ENCODE measurements around the gene ABCC2. TPM values are rescaled to one million over a fixed set of nuclear protein-coding genes. Genes with fewer than 3 reads are reported as not detected.

ABCC2 gene
- total RNA-seq, 1 donor from 2014 or later: 0.87 TPM

DNA sequence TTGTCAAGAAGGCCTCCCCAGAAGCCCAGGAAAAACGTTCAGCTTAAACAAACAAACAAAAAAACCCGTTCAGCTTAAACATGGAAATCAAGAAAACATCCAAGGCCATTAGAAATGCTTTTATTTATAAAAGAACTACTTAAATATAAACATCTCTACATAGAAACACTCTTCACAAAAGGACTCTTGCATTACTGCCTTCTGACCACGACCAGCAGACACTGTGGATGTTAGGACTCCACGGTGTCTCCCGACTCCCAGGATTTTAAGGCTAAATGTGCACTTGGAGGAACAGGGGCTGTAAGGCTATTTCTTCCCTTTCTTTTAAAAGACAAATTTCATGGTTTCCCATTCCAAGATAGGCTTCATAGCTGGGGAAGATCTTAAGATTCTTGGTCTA, 93.0 kb downstream of the ABCC2 start:
- TF ChIP-seq, protein P1, sequence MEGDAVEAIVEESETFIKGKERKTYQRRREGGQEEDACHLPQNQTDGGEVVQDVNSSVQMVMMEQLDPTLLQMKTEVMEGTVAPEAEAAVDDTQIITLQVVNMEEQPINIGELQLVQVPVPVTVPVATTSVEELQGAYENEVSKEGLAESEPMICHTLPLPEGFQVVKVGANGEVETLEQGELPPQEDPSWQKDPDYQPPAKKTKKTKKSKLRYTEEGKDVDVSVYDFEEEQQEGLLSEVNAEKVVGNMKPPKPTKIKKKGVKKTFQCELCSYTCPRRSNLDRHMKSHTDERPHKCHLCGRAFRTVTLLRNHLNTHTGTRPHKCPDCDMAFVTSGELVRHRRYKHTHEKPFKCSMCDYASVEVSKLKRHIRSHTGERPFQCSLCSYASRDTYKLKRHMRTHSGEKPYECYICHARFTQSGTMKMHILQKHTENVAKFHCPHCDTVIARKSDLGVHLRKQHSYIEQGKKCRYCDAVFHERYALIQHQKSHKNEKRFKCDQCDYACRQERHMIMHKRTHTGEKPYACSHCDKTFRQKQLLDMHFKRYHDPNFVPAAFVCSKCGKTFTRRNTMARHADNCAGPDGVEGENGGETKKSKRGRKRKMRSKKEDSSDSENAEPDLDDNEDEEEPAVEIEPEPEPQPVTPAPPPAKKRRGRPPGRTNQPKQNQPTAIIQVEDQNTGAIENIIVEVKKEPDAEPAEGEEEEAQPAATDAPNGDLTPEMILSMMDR (IDR thresholded peaks at IDR 0.05; ENCODE audit: unreplicated experiment): no peak
- Mint-ChIP-seq H3K4me1 (no peaks in the 10 kb centered on the region), H3K4me3 (no peak overlapping the region), H3K27ac (no peak overlapping the region), H3K9me3 (peaks cover 4% of the 10 kb centered on the region), H3K36me3 (peaks cover 45% of the 10 kb centered on the region), H3K27me3 (ENCODE audit: low read depth) (no peaks in the 10 kb centered on the region)
- no peak for DNase-seq (ENCODE audit: low spot score in 2 of 2, unreplicated experiment in 2 of 2)

DNA sequence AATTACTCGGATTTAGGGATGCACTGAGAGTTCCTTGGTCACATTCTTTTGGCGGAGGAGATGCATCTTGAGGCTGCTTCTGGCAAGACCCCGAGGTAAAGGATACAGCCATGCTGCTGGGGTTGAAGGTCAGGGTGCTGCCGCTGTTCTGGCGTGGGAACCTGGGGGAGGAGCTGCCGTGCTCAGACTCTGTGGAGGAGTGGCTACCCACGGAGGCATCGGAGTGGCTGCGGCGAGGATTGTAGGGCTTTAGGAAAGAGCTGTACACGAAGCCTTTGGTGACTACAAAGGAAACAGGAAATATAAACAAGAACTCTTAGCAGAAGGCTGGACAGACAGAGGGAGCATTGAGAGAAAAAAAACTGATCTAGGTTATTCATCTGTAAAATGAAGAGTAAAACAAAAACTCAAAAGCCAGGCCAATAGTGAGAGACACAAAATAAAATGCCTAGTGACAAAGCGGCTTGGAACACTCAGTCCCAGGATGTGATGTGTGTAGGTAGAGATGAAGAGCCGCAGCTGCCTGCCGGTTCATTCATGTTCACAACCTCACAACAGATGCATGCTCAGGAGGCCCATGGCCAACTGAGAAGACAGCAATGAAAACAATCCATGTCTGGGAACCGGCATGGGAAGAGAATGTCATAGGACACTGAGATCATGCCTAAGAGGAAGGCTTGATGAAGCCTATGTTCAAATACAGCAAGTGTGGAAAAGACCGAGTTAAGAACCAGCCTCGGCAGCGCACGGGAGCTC, 97.8 kb downstream of the ABCC2 start:
- H3K9me3 Mint-ChIP-seq: no peaks in the 10 kb centered on the region
- H3K4me1 Mint-ChIP-seq: no peaks in the 10 kb centered on the region
- TF ChIP-seq, protein P1 (IDR thresholded peaks at IDR 0.05; ENCODE audit: unreplicated experiment): no peak
- H3K27me3 Mint-ChIP-seq (ENCODE audit: low read depth): no peaks in the 10 kb centered on the region
- DNase-seq (ENCODE audit: low spot score in 2 of 2, unreplicated experiment in 2 of 2): no peak
- no peak overlapping the region for H3K27ac Mint-ChIP-seq
- H3K4me3 Mint-ChIP-seq: no peak overlapping the region
- H3K36me3 Mint-ChIP-seq: peaks cover 65% of the 10 kb centered on the region

DNA sequence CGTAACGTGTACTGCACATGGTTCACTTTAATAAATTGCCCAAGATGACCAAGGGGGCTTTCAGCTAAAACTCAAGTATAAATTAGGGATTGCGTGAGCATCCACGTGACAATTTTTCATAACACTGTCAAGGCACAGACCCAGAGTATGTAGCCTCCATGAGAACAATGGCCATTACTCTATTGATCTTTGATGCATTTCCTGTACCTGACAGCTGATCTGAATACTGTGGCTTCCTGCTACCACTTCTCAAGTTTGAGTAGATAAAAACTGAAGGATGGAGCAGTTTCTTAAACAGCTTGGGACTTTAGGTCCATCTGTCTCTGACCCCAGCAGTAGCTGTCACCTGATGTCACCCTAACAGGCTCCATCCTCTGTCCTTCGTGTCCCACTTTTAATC, 98.9 kb downstream of the ABCC2 start:
- no peak overlapping the region for H3K4me3 Mint-ChIP-seq
- H3K27me3 Mint-ChIP-seq (ENCODE audit: low read depth): no peaks in the 10 kb centered on the region
- H3K9me3 Mint-ChIP-seq: no peaks in the 10 kb centered on the region
- no peak for DNase-seq (ENCODE audit: low spot score in 2 of 2, unreplicated experiment in 2 of 2)
- H3K4me1 Mint-ChIP-seq: no peaks in the 10 kb centered on the region
- H3K36me3 Mint-ChIP-seq: peaks cover 61% of the 10 kb centered on the region
- TF ChIP-seq, protein P1 (IDR thresholded peaks at IDR 0.05; ENCODE audit: unreplicated experiment): no peak
- H3K27ac Mint-ChIP-seq: no peak overlapping the region

DNA sequence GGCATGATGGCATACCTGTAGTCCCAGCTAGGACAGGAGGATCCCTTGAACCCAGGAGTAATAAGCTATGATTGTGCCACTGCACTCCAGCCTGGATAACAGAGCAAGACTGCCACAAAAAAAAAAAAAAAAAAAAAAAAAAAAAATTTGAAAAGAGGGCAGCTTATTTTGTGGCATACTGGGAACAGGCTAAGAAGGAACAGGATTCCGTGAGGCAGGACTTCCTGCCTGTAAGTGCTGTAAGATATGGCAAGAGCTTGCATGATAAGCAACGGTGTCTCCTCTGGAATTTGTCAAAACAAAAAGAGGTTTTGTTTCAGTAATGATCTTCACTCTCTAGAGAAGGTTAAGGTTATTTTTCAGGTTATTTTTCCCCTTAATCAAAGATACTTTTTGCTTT, 101.1 kb downstream of the ABCC2 start:
- DNase-seq (ENCODE audit: low spot score in 2 of 2, unreplicated experiment in 2 of 2): no peak
- H3K9me3 Mint-ChIP-seq: no peaks in the 10 kb centered on the region
- no peak overlapping the region for H3K4me3 Mint-ChIP-seq
- H3K27ac Mint-ChIP-seq: no peak overlapping the region
- no peaks in the 10 kb centered on the region for H3K4me1 Mint-ChIP-seq
- H3K27me3 Mint-ChIP-seq (ENCODE audit: low read depth): no peaks in the 10 kb centered on the region
- H3K36me3 Mint-ChIP-seq: peaks cover 59% of the 10 kb centered on the region
- TF ChIP-seq, protein P1 (IDR thresholded peaks at IDR 0.05; ENCODE audit: unreplicated experiment): no peak

DNA sequence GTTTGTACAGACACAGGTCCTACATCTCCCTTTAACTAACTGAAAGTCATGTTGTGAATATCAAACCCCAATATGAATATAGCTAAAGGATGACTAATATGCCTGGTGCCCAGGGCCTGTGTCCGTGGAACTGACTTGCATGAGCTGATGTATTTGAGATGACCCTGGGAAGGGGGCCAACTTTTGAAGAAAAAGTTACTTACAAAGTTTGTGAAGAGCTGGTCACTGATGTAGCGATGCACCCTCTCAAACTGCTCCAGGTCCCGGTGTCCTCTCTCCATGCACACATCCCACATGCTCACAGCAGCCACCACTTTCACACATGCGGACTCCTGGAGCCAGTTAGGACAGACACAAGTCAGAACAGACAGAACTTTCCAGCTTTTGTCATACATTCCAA, 106.2 kb downstream of the ABCC2 start:
- H3K9me3 Mint-ChIP-seq: no peaks in the 10 kb centered on the region
- H3K36me3 Mint-ChIP-seq: peaks cover 49% of the 10 kb centered on the region
- H3K27me3 Mint-ChIP-seq (ENCODE audit: low read depth): no peaks in the 10 kb centered on the region
- H3K27ac Mint-ChIP-seq: no peak overlapping the region
- DNase-seq (ENCODE audit: low spot score in 2 of 2, unreplicated experiment in 2 of 2): no peak
- H3K4me1 Mint-ChIP-seq: no peaks in the 10 kb centered on the region
- TF ChIP-seq, protein P1 (IDR thresholded peaks at IDR 0.05; ENCODE audit: unreplicated experiment): no peak
- no peak overlapping the region for H3K4me3 Mint-ChIP-seq

Measured in mesothelial cell of epicardium (in vitro differentiated cells).